ENCODE results near the gene LPIN1.

- no peak for TF ChIP-seq CTCF (conservative IDR thresholded peaks at IDR 0.05)
- TF ChIP-seq ZFX (IDR thresholded peaks at IDR 0.05) = no peak
These were observed 130.5 kb downstream of the LPIN1 start for GRCh38 chr2:11876889-11877288.
